GM10266 (cell line): Measurements from ENCODE around the gene MOCS1.

Experiments used
- DNase-seq: peaks from one replicate; pipeline ENCODE4 v3.0.0; 2012; ENCODE audit errors: extremely low spot score
- CTCF ChIP-seq: IDR thresholded peaks from 2 replicates; pipeline ENCODE4 v1.5.1; 2012; ENCODE audit warnings: mild to moderate bottlenecking, low read depth; ENCODE audit not compliant: control insufficient read depth, insufficient read depth; ENCODE audit errors: missing control alignments

The MOCS1 gene

DNA sequence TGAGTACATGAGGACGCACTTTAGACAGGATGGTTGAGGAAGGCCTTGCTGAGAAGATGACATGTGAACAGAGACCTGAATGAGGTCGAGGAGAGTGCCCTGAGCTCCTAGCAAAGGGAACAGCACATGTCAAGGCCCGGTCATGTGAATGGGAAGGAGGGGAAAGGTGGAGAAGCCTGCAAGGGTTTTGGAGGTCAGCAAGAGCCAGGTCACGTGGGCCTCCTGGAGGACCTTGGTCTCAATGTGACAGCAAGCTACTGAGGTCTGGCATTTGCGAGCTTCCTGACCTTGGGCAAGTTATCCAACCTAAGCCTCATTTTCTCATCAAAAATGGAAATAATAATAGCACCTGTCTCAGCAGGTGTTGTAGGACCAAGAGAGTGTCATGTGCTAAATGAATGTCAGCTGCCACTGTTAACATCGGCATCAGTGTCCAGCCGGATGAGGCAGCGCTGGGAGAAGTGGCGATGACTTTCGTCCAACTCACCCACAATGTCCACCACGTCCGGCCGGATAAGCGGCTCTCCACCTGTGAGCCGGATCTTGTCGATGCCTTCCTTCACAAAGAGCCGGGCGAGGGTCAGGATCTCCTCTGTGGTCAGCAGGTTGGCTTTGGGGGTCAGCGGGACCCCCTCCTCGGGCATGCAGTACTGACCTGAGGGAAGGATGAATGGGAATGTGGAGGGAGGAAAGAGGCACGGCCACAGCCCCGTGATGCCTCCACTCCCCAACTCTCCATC lies 8.9 kb downstream of the MOCS1 start:
- no peak for DNase-seq
- no peak for TF ChIP-seq CTCF

DNA sequence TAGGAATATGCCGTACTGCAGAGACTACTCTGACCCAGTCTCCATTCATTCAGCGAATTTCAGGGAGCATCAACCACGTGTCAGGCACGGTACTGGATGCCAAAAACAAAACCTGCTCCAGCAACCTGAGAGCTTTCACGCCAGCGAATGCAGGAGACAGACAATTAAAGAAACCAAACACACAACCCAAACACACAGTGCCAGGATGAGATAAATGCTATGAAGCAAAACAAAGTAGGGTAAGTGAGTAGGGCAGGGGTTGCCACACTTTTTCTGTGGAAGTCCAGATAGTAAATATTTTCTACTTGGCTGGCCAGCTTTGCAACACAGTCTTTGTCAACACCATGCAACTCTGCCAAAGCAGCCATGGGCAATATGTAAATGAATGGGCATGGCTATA lies 10.0 kb downstream of the MOCS1 start:
- no peak for DNase-seq

GRCh38 chr6:39923861-39924260 lies 10.4 kb downstream of the MOCS1 start:
- TF ChIP-seq CTCF, result no peak
- DNase-seq, result no peak

More for the DNA sequence above, 10.0 kb downstream of the MOCS1 start:
- no peak for TF ChIP-seq CTCF

DNA sequence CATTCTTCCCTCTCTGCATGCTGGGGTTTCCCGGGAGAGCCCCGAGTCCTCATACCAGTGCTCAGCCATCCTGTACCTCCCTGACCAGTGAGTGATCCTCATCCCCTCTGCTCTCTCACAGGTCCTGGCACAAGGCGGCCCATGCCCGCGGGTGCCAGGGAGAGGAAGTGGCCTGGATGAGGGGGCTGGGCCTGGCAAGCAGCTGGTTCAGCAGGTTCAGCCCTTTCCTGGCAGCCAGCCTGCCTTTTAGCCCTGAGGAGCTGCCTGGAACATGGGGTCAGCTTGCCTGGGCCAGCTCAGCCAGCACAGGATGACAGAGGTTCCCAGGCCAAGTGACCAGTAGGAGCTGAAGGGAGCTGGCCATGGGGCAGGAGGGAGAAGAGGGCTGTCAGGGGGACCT lies 10.9 kb downstream of the MOCS1 start:
- TF ChIP-seq CTCF, result no peak
- peak; percentile 10 for DNase-seq

DNA sequence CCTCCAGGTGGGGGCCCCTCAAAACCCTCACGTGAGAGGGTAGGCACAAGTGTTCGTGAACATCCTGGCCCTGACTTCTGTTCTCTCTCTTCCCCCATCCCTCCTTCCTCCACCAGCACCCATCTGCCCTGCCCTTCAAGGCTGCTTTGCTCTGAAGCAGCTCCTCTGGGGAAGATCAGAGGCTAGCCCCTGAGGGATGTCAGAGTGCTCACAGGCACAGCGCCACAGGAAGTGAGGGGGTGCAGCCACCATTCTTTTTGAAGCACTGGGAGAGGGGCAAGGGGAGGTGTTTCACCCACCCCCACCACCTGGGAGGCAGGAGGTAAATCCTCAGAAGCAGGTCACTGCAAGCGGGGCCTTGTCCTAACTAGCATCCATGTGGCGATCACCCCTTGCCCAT lies 11.4 kb downstream of the MOCS1 start:
- no peak for DNase-seq
- no peak for TF ChIP-seq CTCF

DNA sequence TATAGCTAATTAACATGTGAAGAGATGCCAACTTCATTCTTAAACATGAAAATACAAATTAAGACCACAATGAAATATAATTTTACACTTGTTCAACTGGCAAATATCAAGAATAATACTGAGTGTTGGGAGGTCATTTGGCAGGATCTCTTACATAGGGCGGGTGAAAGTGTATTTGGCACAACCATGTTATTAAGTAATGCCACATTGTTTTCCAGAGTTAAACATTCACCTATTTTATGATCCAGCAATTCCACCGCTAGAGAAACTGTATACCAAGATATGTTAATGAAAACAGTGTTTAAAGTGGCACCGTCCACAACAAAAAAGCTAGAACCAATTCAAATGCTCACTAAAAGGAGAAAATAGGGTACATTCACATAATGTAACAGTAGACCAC lies 14.1 kb downstream of the MOCS1 start:
- TF ChIP-seq CTCF, result no peak
- no peak for DNase-seq

GRCh38 chr6:39918831-39919230 lies 15.4 kb downstream of the MOCS1 start:
- no peak for DNase-seq
- no peak for TF ChIP-seq CTCF
